ENCODE results near the gene HSF4.
"Not testable (repeated sequence)": the region's sequence is repeated elsewhere in the genome, so short reads cannot be mapped to it uniquely, and the experiment has no call there.

The HSF4 gene, protein sequence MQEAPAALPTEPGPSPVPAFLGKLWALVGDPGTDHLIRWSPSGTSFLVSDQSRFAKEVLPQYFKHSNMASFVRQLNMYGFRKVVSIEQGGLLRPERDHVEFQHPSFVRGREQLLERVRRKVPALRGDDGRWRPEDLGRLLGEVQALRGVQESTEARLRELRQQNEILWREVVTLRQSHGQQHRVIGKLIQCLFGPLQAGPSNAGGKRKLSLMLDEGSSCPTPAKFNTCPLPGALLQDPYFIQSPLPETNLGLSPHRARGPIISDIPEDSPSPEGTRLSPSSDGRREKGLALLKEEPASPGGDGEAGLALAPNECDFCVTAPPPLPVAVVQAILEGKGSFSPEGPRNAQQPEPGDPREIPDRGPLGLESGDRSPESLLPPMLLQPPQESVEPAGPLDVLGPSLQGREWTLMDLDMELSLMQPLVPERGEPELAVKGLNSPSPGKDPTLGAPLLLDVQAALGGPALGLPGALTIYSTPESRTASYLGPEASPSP

DNA sequence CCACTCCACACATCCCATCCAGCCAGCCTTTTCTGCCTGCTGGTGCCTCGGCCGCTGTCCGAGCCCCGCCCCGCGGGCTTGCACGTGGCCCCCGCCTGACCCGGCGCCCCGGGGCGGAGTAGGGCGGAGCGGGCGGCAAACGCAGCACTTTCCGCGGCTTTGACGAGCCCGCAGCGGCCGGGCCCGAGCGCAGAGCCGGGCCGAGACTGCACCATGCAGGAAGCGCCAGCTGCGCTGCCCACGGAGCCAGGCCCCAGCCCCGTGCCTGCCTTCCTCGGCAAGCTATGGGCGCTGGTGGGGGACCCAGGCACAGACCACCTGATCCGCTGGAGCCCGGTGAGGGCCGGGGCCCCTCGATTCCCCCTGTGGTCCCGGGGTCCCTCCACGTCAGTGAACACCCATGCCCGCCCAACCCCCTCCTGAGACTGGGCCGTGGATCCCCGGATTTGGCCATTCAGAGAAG is at the start of gene HSF4:
Gene HSF4 (plus strand): TSS at position 147 of the 463 bp plus-strand sequence. CDS start 67 bp downstream, at position 214.
- DNase-seq, result peak; percentile 22

GRCh38 chr16:67114793-67115192 is 49.8 kb upstream of the HSF4 start:
- no peak for DNase-seq

- no peak for DNase-seq
Observed at GRCh38 chr16:67115639-67116038, 48.9 kb upstream of the HSF4 start.

GRCh38 chr16:67116388-67117311 is 47.9 kb upstream of the HSF4 start:
- DNase-seq, result no peak

GRCh38 chr16:67117716-67118115 is 46.8 kb upstream of the HSF4 start:
- DNase-seq, result no peak

DNA sequence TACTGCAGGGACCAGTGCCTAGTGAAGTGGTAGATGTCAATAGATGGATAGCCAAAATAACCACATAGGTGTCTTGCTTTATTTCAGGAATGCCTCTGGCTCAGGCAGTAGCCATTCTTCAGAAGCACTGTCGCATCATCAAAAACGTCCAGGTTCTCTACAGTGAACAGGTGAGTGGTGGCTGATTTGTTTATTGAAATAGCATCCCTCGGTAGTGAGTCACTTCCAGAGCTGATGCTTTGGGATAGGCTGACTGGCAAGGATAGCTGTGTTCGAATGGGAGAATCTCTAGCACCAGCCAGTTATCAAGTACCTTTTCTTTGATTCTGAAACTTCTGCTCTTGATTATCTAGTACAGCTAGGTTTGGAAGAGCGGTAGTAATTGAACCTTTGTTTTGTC is 44.5 kb upstream of the HSF4 start:
- DNase-seq, result no peak

GRCh38 chr16:67122799-67123198 is 41.7 kb upstream of the HSF4 start:
- not testable (repeated sequence) for DNase-seq

DNA sequence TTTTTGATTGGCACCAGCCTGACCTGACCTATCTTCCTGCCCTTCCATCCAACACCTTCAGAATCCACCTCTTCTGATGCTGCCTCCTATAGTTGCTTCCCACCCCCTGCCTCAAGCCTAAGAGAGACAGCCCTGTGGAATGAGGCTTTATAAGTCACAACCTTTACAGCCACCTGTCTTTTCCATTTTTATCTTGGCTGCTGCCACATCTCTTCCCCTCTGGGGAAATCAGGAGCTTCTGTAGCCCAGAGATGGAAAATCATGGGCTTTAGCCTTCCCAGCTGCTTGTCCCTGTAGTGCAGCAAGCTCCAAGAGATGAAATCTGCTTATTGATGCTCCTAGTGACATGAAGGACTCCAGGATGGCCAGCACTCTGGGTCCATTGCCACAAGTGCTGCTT is 36.1 kb upstream of the HSF4 start:
- DNase-seq, result no peak

GRCh38 chr16:67128887-67129286 is 35.7 kb upstream of the HSF4 start:
- no peak for DNase-seq

DNA sequence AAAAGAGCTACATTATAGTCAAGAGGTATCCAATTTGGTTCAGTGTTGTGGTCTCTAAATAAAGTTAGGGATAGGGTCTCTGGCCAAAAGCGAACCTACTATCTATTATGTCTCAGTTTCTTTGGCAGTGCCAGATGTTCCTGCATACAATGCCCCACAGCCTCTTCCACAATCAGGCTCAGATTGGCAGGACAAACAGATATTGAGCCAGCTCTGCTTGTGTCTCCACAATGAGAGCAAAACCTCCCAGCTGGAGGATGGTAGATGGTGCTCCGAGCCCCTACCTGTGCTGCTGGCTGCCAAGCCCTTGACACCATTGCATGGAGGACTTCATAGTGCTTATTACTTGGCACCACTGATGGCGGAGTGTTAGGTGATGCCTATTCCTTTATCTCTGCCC is 35.1 kb upstream of the HSF4 start:
- no peak for DNase-seq

DNA sequence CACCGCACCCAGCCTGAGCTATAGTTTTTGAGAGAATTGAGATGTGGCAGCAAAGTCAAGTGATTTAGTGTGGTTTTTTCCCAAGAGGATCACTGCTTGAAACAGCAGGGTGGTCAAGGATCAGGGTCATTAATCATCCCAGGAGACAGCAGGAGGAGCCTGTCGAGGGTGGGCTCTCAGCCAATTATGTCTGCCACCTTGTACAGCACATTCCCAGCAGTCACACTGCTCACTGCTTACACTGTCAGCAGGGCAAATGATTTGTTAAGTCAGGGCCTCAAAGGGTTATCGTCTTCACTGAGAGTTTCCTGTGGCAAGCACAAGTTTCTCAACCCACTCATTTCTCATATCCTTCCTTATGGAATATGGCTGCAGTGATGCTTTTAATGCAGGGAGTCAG is 26.9 kb upstream of the HSF4 start:
- no peak for DNase-seq

GRCh38 chr16:67141391-67141790 is 23.2 kb upstream of the HSF4 start:
- DNase-seq, result no peak

GRCh38 chr16:67142342-67142741 is 22.2 kb upstream of the HSF4 start:
- DNase-seq, result no peak

GRCh38 chr16:67144943-67145342 is 19.6 kb upstream of the HSF4 start:
- no peak for DNase-seq

- no peak for DNase-seq
Observed at GRCh38 chr16:67145746-67146145, 18.8 kb upstream of the HSF4 start.

DNA sequence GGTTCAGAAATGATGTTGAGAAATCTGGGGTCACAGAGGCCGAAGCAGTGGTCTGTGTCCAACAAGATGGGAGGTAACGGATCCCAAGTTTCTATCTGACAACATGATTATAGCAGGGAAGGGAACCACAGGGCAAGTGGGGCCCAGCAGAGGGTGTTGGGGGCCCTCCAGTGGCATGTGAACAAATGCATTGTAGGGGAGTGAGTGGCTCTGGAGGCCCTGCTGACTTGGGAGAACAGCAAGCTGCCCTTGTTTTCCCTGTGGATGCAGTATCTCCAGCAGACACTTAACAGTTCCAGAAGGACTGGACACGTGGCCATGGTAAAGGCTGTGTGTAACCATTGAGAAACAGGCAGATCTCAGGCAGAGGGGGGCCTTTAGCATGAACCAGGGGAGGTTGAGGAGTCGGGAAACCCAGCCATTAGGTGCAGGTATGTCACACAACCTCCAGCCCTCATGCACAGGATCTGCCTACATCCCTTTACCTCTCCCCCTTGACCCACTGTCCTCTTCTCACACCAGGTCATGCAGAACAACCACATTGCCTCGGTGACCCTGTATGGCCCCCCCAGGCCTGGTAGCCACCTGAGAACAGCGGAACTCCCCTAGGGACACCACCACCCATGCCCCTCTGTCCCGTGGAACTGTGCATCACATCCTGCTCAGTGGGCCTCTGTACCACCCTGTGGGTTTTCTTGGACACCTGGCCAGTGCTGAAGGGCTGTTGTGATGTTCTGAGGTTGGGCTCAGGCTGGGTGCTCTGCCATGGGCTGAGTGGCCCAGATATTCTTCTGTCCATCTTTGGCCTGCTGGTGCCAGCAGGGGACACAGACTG is 17.8 kb upstream of the HSF4 start:
- no peak for DNase-seq

GRCh38 chr16:67147437-67148140 is 17.0 kb upstream of the HSF4 start:
- no peak for DNase-seq

- no peak for DNase-seq
Observed at GRCh38 chr16:67148221-67148620, 16.3 kb upstream of the HSF4 start.

DNA sequence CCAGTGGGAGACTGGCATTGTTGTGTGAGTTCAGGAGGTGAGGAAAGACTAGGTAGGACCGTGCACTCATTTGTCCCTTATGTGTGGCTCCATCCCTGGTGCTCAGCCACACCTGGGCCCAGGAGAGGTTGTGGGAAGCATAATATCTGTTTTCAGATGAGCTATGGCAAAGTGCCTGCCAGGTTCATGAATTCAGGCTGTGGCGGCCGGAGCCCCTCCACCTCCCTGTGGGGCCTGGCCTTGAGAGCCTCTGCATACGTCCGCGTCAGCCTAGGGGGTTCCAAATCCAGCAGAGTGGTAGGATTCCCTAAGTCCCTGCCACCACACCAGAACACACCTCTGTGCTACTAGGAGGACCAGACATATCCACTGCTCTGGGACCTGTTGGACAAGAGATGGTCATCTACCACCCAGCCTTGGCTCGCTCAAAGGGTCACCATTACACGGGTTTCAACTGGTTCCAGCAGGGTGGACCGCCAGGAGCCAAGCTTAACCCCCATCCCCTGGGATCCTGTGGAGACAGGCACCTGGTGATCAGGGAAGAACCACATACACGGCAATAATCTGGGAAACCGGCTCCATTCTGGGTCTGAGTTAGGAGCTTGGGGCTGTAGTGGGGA is 15.8 kb upstream of the HSF4 start:
- DNase-seq, result no peak

DNA sequence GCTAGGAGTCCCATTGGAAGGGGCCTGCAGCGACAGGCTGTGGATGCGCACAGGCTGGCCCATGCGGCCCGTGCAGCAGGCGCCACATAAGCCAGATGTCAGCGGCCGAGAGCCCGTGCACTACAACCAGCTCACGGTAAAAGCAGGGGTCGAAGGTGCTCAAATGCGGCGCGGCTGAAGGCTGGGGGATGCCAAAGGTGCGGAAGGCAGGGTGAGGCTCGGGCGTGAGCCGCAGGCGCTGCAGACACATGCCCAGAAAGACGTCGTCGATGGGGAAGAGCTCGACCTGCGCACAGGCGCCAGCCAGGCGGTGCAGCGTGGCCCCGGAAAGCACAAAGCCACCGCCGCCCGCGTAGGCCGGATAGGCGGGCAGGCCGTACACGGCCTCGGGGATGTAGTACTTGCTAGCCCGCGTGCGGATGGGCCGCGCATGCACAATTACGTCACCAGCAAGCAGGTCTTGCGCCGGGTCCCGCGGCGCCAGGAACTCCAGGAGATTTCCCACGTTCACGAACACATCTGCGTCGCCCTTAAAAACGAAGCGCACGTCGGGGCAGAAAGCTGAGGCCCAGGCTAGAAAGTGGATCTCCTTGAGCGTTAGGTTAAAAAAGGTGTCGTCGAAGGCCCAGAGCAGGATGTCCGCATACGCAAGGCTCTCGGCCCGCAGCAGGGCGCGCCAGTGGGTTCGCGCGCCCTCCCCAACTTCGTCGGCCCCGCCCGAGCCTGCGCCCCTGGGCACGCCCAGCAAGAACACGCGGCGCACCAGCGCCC is 15.1 kb upstream of the HSF4 start:
- DNase-seq, result no peak

Measured in DMS153 (cell line).